Skeletal muscle satellite cell (primary cell): Measurements from ENCODE around the gene ARMC2.

ENCODE experiments used
- H3K27me3 ChIP-seq: 2 replicates; pipeline ENCODE4 v1.7.0; 2013; ENCODE audit warnings: low read length; ENCODE audit not compliant: control insufficient read depth, insufficient read depth
- H3K36me3 ChIP-seq: 2 replicates; pipeline ENCODE4 v1.7.0; 2013; ENCODE audit warnings: mild to moderate bottlenecking, control low read depth, low read length; ENCODE audit not compliant: insufficient read depth
- H3K4me1 ChIP-seq: 2 replicates; pipeline ENCODE4 v1.7.0; 2013; ENCODE audit warnings: low read length; ENCODE audit not compliant: control insufficient read depth, insufficient read depth
- H3K4me2 ChIP-seq: 2 replicates; pipeline ENCODE4 v1.7.0; 2013; ENCODE audit warnings: mild to moderate bottlenecking, low read length
- H3K4me3 ChIP-seq: 2 replicates; pipeline ENCODE4 v1.7.0; 2013; ENCODE audit warnings: low read length
- H3K9ac ChIP-seq: 2 replicates; pipeline ENCODE4 v1.7.0; 2013; ENCODE audit warnings: mild to moderate bottlenecking, low read depth, low read length, moderate library complexity
- H3K9me3 ChIP-seq: replicated peaks from 2 replicates; pipeline ENCODE4 v1.7.0; 2013; ENCODE audit warnings: mild to moderate bottlenecking, control low read depth, low read length

The ARMC2 gene

DNA sequence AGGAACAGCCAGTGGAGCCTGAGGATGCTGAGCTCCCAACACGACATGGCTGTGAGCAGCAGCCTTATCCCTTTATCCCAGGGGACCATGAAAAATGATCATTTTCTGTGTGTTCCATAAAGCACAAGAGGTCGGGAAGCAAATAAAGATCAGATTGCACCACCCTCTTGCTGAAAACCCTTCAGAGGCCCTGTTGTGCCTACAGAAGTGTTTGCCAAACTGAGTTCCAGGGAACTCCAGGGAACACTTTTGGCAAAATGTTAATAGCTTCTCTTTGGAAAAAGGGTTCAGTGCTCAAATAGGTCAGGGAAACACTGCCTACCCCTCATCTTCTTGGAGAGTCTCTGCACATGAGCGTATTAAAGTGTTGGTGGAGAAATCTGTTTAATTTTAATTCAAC is 24.4 kb downstream of the ARMC2 start:
- no peak overlapping the region for H3K4me3 ChIP-seq
- H3K9me3 ChIP-seq = no peaks in the 10 kb centered on the region
- H3K4me1 ChIP-seq = peaks cover 42% of the 10 kb centered on the region
- no peak overlapping the region for H3K4me2 ChIP-seq
- no peaks in the 10 kb centered on the region for H3K27me3 ChIP-seq
- H3K9ac ChIP-seq = no peak overlapping the region
- H3K36me3 ChIP-seq = peaks cover 4% of the 10 kb centered on the region

DNA sequence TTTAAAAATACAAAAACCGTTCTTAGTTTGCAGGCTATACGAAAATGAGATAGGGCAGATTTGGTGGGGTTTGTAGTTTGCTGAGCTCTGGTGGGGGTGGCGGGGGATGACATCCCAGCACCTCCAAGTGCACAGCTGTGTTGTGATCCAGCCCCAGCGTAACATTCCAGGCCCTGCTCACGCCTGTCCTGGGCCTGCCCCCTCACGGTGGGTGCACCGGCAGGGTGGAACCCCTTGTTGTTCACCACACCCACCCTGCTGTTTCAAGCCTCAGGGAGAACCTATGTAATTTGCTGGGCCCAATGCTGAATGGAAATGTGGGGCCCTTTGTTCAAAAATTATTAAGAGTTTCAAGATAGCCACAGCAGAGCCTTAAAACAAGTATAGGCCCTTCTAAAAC is 25.0 kb downstream of the ARMC2 start:
- peaks cover 4% of the 10 kb centered on the region for H3K36me3 ChIP-seq
- H3K9me3 ChIP-seq = no peaks in the 10 kb centered on the region
- no peak overlapping the region for H3K9ac ChIP-seq
- no peak overlapping the region for H3K4me2 ChIP-seq
- H3K27me3 ChIP-seq = no peaks in the 10 kb centered on the region
- peaks cover 49% of the 10 kb centered on the region for H3K4me1 ChIP-seq
- H3K4me3 ChIP-seq = no peak overlapping the region

DNA sequence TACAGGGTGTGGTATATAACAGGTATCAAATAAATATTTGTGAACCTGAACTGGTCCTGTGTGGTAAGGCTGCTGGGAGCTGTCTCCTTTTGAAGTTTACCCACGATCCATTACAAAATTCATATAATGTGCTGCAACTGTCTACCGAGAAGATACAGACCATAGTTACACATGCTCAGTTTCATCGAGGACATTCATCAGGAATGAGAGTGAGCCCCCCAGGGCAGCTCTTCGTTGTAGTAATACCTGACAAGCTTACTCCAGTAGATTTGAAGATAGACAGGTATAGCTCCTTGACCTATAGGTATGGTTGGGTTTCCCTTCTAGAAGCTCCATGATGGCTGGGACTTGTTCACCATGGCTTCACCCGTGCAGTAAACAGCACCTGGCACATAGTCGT is 25.7 kb downstream of the ARMC2 start:
- H3K36me3 ChIP-seq = peaks cover 4% of the 10 kb centered on the region
- peaks cover 50% of the 10 kb centered on the region for H3K4me1 ChIP-seq
- no peak overlapping the region for H3K4me2 ChIP-seq
- H3K9me3 ChIP-seq = no peaks in the 10 kb centered on the region
- no peaks in the 10 kb centered on the region for H3K27me3 ChIP-seq
- H3K4me3 ChIP-seq = no peak overlapping the region
- no peak overlapping the region for H3K9ac ChIP-seq

DNA sequence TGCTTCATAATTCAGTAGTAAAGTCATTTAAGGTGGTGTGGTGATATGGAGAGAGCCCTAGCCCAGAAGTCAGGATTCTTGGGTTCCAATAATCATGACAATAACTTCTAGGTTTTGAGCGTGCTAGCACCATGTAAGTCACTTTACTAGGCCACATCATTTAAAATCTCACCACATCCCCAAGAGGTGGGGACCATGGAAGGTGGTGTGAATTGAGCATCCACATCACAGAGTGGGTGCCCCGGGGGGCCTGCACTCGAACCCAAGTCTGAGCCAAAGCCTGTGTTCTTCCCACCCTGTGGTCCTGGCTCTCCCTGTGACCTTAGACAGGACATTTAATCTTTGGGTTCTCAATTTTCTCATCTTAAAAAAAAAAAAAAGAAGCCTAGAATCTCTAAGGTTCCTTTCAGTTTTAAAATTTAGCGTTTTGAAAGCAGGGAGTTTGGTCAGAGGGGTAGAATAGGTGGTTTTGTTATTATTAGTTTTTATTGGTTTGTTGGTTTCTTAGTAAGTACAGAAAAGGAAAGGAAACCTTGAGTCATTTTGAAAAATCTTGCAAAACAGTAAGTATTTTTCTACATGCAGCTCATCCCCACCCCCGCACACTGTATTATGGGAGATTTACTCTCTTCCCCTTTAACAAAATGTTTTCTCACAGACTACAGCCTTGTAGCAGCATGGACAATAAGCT is 26.4 kb downstream of the ARMC2 start:
- Histone ChIP-seq H3K9ac (peak overlapping the region; percentile 67), H3K4me1 (peaks cover 50% of the 10 kb centered on the region)

DNA sequence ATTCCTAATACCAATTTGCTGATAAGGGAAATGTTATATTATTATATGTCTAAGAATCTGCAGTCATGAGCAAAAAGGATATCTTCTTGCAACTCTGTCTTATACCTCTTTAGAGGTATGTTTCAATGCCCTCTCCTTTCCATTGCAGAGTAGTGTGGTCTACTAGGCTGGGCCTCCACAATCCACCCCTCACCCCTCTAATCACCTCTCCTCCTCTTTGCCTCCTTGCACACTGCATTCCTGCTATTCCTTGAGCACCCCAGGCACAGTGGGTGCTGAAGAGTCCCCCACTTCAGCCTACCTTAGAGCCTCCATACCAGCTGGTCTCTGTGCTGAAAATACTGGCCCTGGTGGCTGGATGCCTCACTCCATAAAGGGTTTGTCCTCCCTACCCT is 26.9 kb downstream of the ARMC2 start:
- peaks cover 50% of the 10 kb centered on the region for H3K4me1 ChIP-seq
- H3K9ac ChIP-seq = no peak overlapping the region
- H3K9me3 ChIP-seq = no peaks in the 10 kb centered on the region
- no peaks in the 10 kb centered on the region for H3K36me3 ChIP-seq
- no peak overlapping the region for H3K4me3 ChIP-seq
- peak overlapping the region; percentile 25 for H3K4me2 ChIP-seq
- H3K27me3 ChIP-seq = no peaks in the 10 kb centered on the region

More for the DNA sequence above, 26.4 kb downstream of the ARMC2 start:
- Histone ChIP-seq H3K9me3 (no peaks in the 10 kb centered on the region), H3K4me2 (peak overlapping the region; percentile 70), H3K36me3 (peaks cover 3% of the 10 kb centered on the region), H3K4me3 (peak overlapping the region; percentile 43), H3K27me3 (no peaks in the 10 kb centered on the region)

DNA sequence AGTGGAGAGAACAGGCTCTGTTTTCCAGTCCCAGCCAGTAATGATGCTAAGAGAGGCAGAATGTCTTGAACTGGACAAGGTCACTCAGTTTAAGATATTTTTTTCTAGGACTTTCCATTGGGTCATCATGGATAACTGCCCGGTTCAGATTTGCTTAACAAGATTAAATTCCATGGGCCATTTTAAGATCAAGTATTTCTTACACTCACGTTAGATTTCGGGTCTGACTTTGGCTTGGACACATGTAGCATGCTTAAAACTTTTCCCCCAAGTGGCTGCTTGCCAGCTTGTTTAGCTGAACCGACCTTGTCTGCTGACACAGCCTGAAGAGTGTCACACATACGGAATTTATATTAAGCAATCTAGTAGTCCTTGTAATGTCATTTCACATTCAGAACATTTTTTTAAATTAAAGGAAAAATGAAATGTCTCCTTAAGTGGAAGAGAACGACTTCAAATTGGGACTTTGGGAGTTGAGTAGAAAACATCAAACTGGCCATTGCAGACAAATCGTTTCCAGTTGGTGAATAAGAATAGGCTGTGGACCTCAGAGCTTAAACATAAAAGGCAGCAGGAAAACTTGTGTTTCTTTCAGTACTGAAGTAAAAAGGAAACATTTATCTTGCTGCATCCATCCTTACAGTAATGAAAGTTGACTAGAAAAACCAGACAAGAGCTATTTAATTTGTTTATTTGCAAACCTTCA is 29.0 kb downstream of the ARMC2 start:
- Histone ChIP-seq H3K4me1 (peaks cover 40% of the 10 kb centered on the region), H3K4me2 (peak overlapping the region; percentile 64), H3K27me3 (no peaks in the 10 kb centered on the region), H3K9ac (peak overlapping the region; percentile 37), H3K4me3 (no peak overlapping the region), H3K9me3 (no peaks in the 10 kb centered on the region), H3K36me3 (no peaks in the 10 kb centered on the region)

DNA sequence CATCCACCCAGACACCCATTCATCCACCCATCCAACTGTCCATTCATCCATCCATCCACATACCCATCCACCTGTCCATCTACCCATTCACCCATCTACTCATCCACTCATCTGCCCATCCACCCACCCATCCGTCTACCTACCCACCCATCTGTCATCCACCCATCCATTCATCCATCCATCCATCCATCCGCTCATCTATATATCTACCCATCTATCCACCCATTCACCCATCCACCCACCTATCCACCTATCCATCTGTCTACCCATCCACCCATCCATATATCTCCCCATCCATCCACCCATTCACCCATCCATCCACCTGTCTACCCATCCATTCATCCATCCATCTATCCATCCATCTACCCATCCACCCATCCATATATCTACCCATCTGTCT is 30.7 kb downstream of the ARMC2 start:
- no peaks in the 10 kb centered on the region for H3K36me3 ChIP-seq
- H3K4me1 ChIP-seq = peaks cover 36% of the 10 kb centered on the region

DNA sequence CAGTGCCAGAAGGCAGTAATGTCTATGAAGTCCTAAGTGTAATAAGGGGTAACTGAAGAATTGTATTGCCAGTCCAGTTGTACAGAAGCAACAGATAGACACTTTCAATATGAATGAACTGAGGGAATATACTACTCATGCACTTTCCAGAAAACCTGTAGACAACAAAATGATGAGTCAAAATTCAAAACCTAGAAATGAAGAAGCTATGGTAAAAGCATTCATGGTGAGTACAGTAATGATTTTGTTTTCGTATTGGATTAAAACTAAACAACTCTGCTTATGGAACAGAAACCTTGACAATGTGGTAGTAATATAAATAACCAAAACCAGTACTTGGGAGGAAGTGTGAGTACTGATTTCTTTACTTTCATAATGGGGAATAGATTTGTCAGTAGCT is 35.0 kb downstream of the ARMC2 start:
- no peak overlapping the region for H3K9ac ChIP-seq
- no peaks in the 10 kb centered on the region for H3K36me3 ChIP-seq
- peaks cover 2% of the 10 kb centered on the region for H3K4me1 ChIP-seq
- H3K27me3 ChIP-seq = no peaks in the 10 kb centered on the region
- no peak overlapping the region for H3K4me2 ChIP-seq
- no peak overlapping the region for H3K4me3 ChIP-seq
- H3K9me3 ChIP-seq = no peaks in the 10 kb centered on the region

More for the DNA sequence above, 30.7 kb downstream of the ARMC2 start:
- Histone ChIP-seq H3K9ac (no peak overlapping the region), H3K27me3 (no peaks in the 10 kb centered on the region), H3K9me3 (no peaks in the 10 kb centered on the region), H3K4me2 (no peak overlapping the region), H3K4me3 (no peak overlapping the region)

DNA sequence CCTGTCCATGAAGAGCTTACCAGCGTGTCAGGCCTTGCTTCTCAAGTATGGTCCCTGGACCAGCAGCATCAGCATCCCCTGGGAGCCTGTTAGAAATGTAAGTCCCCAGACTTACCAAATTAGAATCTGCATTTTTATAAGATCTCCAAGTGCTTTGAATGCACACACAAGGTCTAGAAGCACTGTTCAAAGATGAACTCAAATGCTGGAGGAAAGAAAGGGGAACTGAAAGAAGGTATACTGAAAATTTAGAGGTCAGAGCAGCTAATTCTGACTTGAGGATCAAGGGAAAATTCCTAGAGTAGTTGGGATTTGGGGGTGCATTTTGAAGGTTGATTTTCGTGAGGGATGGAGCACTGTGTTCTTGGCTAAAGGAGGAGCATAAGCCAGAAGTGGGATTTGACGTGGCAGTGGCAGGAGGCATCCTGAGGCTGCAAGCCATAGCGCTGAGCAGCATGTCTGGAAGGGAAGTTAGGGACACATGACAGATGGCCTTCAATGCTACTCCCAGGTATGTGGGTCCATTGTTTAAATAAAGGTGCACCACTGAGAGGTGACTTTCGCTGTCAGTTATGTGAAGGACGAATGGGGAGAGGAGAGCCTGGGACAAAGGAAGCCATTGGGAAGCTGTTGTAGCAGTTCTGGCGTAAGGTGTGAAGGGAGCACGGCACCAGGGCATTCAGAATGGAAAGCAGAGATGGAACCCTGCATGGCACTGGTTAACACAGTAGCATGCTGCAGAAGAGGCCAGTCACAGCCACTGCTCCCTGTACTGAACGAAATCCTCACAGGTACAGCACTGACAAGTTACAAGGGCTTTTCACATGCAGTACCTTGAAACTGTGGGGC is 36.2 kb downstream of the ARMC2 start:
- H3K4me1 ChIP-seq = no peaks in the 10 kb centered on the region
- H3K4me2 ChIP-seq = no peak overlapping the region
- no peaks in the 10 kb centered on the region for H3K9me3 ChIP-seq
- no peaks in the 10 kb centered on the region for H3K36me3 ChIP-seq
- H3K4me3 ChIP-seq = no peak overlapping the region
- H3K27me3 ChIP-seq = no peaks in the 10 kb centered on the region
- H3K9ac ChIP-seq = no peak overlapping the region

DNA sequence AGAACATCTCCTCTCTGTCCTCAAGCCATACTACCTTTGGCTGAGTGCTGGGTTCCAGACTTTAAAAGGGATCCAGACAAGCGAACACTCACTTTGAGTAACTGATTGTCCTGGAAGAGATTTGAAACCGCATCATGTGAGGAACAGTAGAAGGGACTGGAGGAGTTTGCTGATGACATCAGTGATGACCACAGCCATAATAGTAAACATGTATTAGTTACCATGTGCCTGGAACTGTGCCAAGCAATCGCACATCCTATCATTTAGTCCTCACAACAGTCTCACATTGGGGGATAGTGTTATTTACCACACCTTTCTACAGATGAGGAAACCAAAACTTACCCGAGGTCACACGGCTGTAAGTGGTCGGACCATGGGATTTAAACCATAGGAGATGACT is 39.8 kb downstream of the ARMC2 start:
- no peak overlapping the region for H3K4me2 ChIP-seq
- no peaks in the 10 kb centered on the region for H3K36me3 ChIP-seq
- H3K27me3 ChIP-seq = no peaks in the 10 kb centered on the region
- H3K4me3 ChIP-seq = no peak overlapping the region
- H3K4me1 ChIP-seq = no peaks in the 10 kb centered on the region
- no peak overlapping the region for H3K9ac ChIP-seq
- no peaks in the 10 kb centered on the region for H3K9me3 ChIP-seq

DNA sequence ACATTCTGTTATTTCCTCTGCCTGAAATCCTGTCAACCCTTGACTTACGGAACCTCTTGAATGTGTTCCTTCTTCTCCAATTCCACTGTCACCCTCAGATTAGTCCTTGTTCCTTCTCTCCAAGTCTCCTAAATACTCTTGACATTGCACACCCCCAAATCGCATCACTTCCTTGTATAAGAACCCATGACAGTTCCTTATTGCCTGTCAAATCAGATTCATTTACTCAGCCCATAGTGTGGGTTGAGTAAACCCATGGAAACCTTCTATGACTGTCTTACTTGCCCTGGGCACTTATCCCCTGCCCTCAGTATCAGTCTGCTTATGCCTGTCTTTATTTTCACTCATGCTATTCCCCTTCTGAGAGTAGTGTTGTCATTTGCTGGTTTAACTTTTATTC is 40.5 kb downstream of the ARMC2 start:
- Histone ChIP-seq H3K9ac (no peak overlapping the region), H3K4me3 (no peak overlapping the region), H3K27me3 (no peaks in the 10 kb centered on the region), H3K4me1 (no peaks in the 10 kb centered on the region), H3K4me2 (no peak overlapping the region), H3K9me3 (no peaks in the 10 kb centered on the region), H3K36me3 (no peaks in the 10 kb centered on the region)
